ENCODE measurements around the gene STUM.

The STUM gene

GRCh38 chr1:226563666-226564065 lies 15.1 kb downstream of the STUM start:
- Mint-ChIP-seq H3K4me1 (no peaks in the 10 kb centered on the region), H3K4me3 (no peak overlapping the region), H3K27me3 (peaks cover 2% of the 10 kb centered on the region), H3K36me3 (ENCODE audit: low read depth) (no peaks in the 10 kb centered on the region), H3K27ac (no peak overlapping the region), H3K9me3 (no peaks in the 10 kb centered on the region)
- DNase-seq = no peak
- no peak for ATAC-seq

DNA sequence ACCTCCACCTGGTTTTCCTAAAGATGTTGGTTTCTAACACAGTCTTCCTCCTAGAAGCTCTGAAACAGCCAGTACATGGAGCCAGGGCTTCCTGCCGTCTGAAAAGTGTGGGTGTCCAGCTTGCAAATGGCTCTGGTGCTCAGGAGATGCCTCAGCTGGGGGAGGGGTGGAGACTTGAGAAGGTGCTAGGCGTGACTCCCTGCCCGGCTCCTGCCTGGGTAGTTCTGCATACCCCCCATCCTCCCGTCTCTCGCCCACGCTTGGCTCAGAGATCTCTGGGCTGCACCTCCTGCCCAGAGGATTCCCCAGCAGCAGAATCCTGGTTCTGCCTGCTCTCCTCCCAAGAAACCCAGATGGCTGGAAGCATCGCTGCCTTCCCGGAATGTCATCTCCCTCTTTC lies 16.9 kb downstream of the STUM start:
- Mint-ChIP-seq H3K27me3 (peaks cover 4% of the 10 kb centered on the region), H3K4me1 (no peaks in the 10 kb centered on the region), H3K27ac (no peak overlapping the region), H3K36me3 (ENCODE audit: low read depth) (no peaks in the 10 kb centered on the region), H3K4me3 (no peak overlapping the region), H3K9me3 (no peaks in the 10 kb centered on the region)
- no peak for DNase-seq
- ATAC-seq = no peak

GRCh38 chr1:226566234-226566633 lies 17.7 kb downstream of the STUM start:
- no peak for ATAC-seq
- H3K4me1 Mint-ChIP-seq = no peaks in the 10 kb centered on the region
- peaks cover 4% of the 10 kb centered on the region for H3K27me3 Mint-ChIP-seq
- no peak overlapping the region for H3K27ac Mint-ChIP-seq
- H3K9me3 Mint-ChIP-seq = no peaks in the 10 kb centered on the region
- DNase-seq = no peak
- no peaks in the 10 kb centered on the region for H3K36me3 Mint-ChIP-seq (ENCODE audit: low read depth)
- H3K4me3 Mint-ChIP-seq = no peak overlapping the region

GRCh38 chr1:226566760-226567159 lies 18.2 kb downstream of the STUM start:
- no peaks in the 10 kb centered on the region for H3K9me3 Mint-ChIP-seq
- H3K4me3 Mint-ChIP-seq = no peak overlapping the region
- peaks cover 4% of the 10 kb centered on the region for H3K27me3 Mint-ChIP-seq
- no peaks in the 10 kb centered on the region for H3K4me1 Mint-ChIP-seq
- ATAC-seq (no peak), DNase-seq (no peak)
- no peaks in the 10 kb centered on the region for H3K36me3 Mint-ChIP-seq (ENCODE audit: low read depth)
- H3K27ac Mint-ChIP-seq = no peak overlapping the region

- peaks cover 4% of the 10 kb centered on the region for H3K27me3 Mint-ChIP-seq
- H3K36me3 Mint-ChIP-seq (ENCODE audit: low read depth) = no peaks in the 10 kb centered on the region
- no peaks in the 10 kb centered on the region for H3K4me1 Mint-ChIP-seq
- ATAC-seq (no peak), DNase-seq (no peak)
- H3K27ac Mint-ChIP-seq = no peak overlapping the region
- H3K4me3 Mint-ChIP-seq = no peak overlapping the region
- no peaks in the 10 kb centered on the region for H3K9me3 Mint-ChIP-seq
Observed at GRCh38 chr1:226568077-226568831, 19.7 kb downstream of the STUM start.

GRCh38 chr1:226568975-226569741 lies 20.6 kb downstream of the STUM start:
- H3K4me3 Mint-ChIP-seq = no peak overlapping the region
- no peaks in the 10 kb centered on the region for H3K36me3 Mint-ChIP-seq (ENCODE audit: low read depth)
- peaks cover 4% of the 10 kb centered on the region for H3K27me3 Mint-ChIP-seq
- ATAC-seq (no peak), DNase-seq (no peak)
- H3K9me3 Mint-ChIP-seq = no peaks in the 10 kb centered on the region
- no peak overlapping the region for H3K27ac Mint-ChIP-seq
- no peaks in the 10 kb centered on the region for H3K4me1 Mint-ChIP-seq

DNA sequence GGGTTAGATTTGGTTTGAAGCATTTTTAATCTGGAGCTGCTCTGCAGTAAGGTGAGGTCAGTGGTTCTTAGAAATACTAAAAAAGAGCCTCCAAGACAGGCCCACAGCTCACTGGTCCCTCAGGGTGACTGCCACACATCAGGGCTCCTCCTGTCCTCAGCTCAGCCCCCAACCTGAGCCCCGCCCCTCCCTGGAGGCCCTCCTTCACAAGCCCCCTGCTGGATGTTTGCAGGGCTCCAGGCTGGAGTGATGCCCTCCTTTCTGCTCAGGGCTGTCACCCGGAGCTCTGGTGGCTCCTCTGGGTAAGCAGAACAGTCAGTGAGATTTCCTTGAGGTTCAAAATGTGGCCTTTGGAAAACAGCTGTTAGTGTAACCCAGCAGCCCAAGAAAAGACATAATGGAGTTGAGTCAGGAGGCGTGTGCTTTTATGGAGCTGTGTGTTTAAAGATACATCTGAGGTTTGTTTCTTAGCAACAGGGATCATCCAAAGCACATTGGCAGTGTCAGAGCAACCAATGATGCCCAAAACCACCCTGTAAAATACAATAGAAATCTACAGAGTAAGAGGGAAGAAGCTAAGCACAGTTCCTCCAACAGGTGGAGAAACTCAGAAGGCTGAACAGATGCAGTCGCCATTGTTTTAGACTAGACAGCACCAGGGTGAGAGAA lies 21.4 kb downstream of the STUM start:
- Mint-ChIP-seq H3K27me3 (peaks cover 4% of the 10 kb centered on the region), H3K4me1 (no peaks in the 10 kb centered on the region), H3K4me3 (no peak overlapping the region), H3K27ac (no peak overlapping the region), H3K9me3 (no peaks in the 10 kb centered on the region), H3K36me3 (ENCODE audit: low read depth) (no peaks in the 10 kb centered on the region)
- peak; percentile 81 for ATAC-seq
- DNase-seq = peak; percentile 32

- Mint-ChIP-seq H3K9me3 (no peaks in the 10 kb centered on the region), H3K4me1 (no peaks in the 10 kb centered on the region), H3K27ac (no peak overlapping the region), H3K4me3 (no peak overlapping the region), H3K27me3 (peaks cover 1% of the 10 kb centered on the region), H3K36me3 (ENCODE audit: low read depth) (no peaks in the 10 kb centered on the region)
- DNase-seq (no peak), ATAC-seq (no peak)
Observed at GRCh38 chr1:226571893-226572292, 23.3 kb downstream of the STUM start.

DNA sequence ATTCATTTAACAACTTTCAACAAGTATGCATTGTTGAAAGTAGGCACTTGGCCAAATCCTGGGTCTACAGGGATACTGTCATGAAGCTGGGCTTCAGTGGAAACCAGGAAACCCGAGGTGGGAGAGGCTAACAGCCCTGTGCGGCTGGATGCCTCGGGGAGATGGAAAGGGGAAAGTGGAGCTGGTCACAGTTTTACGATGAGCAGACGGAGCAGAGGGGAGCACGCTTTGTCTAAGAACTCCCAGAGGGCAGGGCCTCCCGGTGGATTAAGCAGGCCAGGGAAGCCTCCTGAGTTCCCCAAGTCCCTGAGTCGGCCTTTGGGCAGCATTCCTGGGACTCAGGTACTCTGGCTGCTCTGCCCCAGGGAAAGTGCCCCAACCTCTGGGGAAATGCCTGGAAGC lies 23.8 kb downstream of the STUM start:
- Mint-ChIP-seq H3K27ac (no peak overlapping the region), H3K36me3 (ENCODE audit: low read depth) (no peaks in the 10 kb centered on the region), H3K4me1 (no peaks in the 10 kb centered on the region), H3K4me3 (no peak overlapping the region), H3K9me3 (no peaks in the 10 kb centered on the region), H3K27me3 (peaks cover 1% of the 10 kb centered on the region)
- ATAC-seq (no peak), DNase-seq (no peak)

DNA sequence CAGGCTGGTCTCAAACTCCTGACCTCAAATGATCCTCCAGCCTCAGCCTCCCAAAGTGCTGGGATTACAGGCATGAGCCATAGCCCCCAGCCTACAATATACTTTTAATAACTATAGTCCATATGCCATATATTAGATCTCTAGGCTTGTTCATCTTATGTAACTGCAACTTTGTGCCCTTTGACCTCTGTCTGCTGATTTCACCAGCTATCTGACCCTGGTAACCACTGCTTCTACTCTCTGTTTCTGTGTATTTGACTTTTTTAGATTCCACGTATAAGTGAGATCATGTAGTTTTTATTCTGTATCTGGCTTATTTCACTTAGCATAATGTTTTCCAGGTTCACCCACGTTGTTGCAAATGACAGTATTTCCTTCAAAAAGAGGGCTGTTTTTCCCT lies 25.5 kb downstream of the STUM start:
- H3K4me1 Mint-ChIP-seq = no peaks in the 10 kb centered on the region
- DNase-seq = no peak
- H3K9me3 Mint-ChIP-seq = no peaks in the 10 kb centered on the region
- H3K27me3 Mint-ChIP-seq = peaks cover 1% of the 10 kb centered on the region
- H3K27ac Mint-ChIP-seq = no peak overlapping the region
- no peaks in the 10 kb centered on the region for H3K36me3 Mint-ChIP-seq (ENCODE audit: low read depth)
- ATAC-seq = no peak
- H3K4me3 Mint-ChIP-seq = no peak overlapping the region

DNA sequence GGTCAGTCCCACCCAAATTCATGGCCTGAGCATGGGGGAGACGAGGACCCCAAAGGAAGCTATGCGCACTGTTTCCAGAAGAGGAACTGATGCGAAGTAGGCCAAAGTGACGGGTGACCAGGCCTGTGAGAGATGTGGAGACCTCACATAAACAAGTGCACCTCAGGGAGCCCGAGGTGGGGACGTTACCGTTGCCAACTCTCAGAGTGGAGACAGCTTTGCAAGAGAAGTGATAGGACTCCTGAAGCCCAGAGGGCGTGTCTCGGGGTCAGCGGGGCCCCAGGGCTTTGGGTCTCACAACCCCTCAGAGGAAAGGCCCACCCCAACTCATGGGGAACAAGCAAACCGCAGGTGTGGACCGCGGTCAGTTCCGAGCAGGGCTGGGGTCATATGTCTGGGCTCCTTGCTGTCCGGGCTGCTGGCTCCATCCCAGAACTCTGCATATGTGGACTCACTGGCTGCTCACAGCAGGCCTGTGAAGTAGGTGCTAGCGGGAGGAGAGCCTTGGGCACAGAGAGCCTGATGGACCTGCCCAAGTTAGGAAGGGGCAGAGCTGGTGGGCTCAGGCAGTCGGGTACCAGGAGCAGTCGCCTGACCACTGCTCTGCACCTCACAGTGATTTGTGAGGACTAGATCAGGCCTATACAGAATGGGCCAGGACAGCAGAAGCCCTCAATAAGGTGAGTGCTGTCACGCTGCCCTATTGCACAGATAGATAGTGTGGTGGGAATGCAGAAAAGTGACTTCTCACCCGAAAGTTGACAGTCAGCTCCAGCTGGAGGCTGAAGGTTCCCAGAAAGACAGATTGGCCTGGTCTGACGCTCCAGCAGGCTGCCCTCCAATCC lies 26.2 kb downstream of the STUM start:
- H3K4me3 Mint-ChIP-seq = no peak overlapping the region
- no peaks in the 10 kb centered on the region for H3K4me1 Mint-ChIP-seq
- no peaks in the 10 kb centered on the region for H3K27me3 Mint-ChIP-seq
- H3K36me3 Mint-ChIP-seq (ENCODE audit: low read depth) = no peaks in the 10 kb centered on the region
- ATAC-seq = no peak
- no peak overlapping the region for H3K27ac Mint-ChIP-seq
- no peaks in the 10 kb centered on the region for H3K9me3 Mint-ChIP-seq
- DNase-seq = no peak

- no peaks in the 10 kb centered on the region for H3K4me1 Mint-ChIP-seq
- no peak for DNase-seq
- no peak overlapping the region for H3K27ac Mint-ChIP-seq
- no peaks in the 10 kb centered on the region for H3K27me3 Mint-ChIP-seq
- H3K4me3 Mint-ChIP-seq = no peak overlapping the region
- no peaks in the 10 kb centered on the region for H3K36me3 Mint-ChIP-seq (ENCODE audit: low read depth)
- ATAC-seq = no peak
- no peaks in the 10 kb centered on the region for H3K9me3 Mint-ChIP-seq
Observed at GRCh38 chr1:226575436-226575720, 26.8 kb downstream of the STUM start.

- Mint-ChIP-seq H3K27ac (no peak overlapping the region), H3K27me3 (no peaks in the 10 kb centered on the region), H3K4me1 (no peaks in the 10 kb centered on the region), H3K36me3 (ENCODE audit: low read depth) (no peaks in the 10 kb centered on the region), H3K4me3 (no peak overlapping the region), H3K9me3 (no peaks in the 10 kb centered on the region)
- DNase-seq (no peak), ATAC-seq (no peak)
Observed at GRCh38 chr1:226575739-226576378, 27.3 kb downstream of the STUM start.

- Mint-ChIP-seq H3K27me3 (no peaks in the 10 kb centered on the region), H3K27ac (no peak overlapping the region), H3K4me1 (no peaks in the 10 kb centered on the region), H3K36me3 (ENCODE audit: low read depth) (no peaks in the 10 kb centered on the region), H3K4me3 (no peak overlapping the region), H3K9me3 (no peaks in the 10 kb centered on the region)
- DNase-seq (no peak), ATAC-seq (no peak)
Observed at GRCh38 chr1:226576601-226577000, 28.0 kb downstream of the STUM start.

All from activated naive CD8-positive, alpha-beta T cell treated with anti-CD3 and anti-CD28 coated beads, Interleukin-2, amount 50 U/mL, for 24 hours (primary cell).